Tibial nerve (tissue), 4 donors: ENCODE results near the gene NEMP2. TPM values are rescaled to one million over a fixed set of nuclear protein-coding genes. Genes with fewer than 3 reads are reported as not detected.

Experiments used
- DNase-seq, 2 donors: peaks; one replicate each; pipeline ENCODE4 v3.0.0-alpha.2; 2019; ENCODE audit warnings: low spot score in 2 of 2
- H3K27ac ChIP-seq, 4 donors: fragments of 200-600 bp; sonication (generic) in 3 of 4; one replicate each; pipeline ENCODE4 v1.5.1; 2017 to 2019; ENCODE audit warnings: mild to moderate bottlenecking in 1 of 4
- H3K27me3 ChIP-seq, 2 donors: fragments of 200-600 bp; sonication (generic) in 1 of 2; one replicate each; pipeline versions ENCODE4 v1.5.1 to v1.6.0; 2017 to 2019
- H3K36me3 ChIP-seq, 3 donors: fragments of 200-600 bp; sonication (generic); one replicate each; pipeline ENCODE4 v1.5.1; 2018 to 2019
- H3K4me1 ChIP-seq, 4 donors: fragments of 200-600 bp; sonication (generic) in 3 of 4; one replicate each; pipeline ENCODE4 v1.5.1; 2017 to 2019
- H3K4me3 ChIP-seq, 4 donors: fragments of 200-600 bp; sonication (generic) in 3 of 4; one replicate each; pipeline ENCODE4 v1.5.1; 2017 to 2019; ENCODE audit warnings: mild to moderate bottlenecking in 1 of 4, moderate library complexity in 1 of 4
- H3K9me3 ChIP-seq, 4 donors: fragments of 200-600 bp; sonication (generic) in 3 of 4; one replicate each; pipeline ENCODE4 v1.5.1; 2017 to 2019
- CTCF ChIP-seq, 5 experiments: fragments of 200-600 bp in 3 of 5; fragments of 450-650 bp in 2 of 5; sonication (generic) in 3 of 5; IDR thresholded peaks; one replicate each; pipeline ENCODE4 v1.5.1; 2016 to 2019; ENCODE audit warnings: antibody characterized with exemption in 5 of 5, mild to moderate bottlenecking in 3 of 5, moderate library complexity in 2 of 5
- EP300 ChIP-seq, 2 donors: sonication (generic); formaldehyde crosslinking; IDR thresholded peaks; one replicate each; pipeline ENCODE4 v1.6.1; 2017; ENCODE audit warnings: antibody characterized with exemption in 2 of 2, mild to moderate bottlenecking in 1 of 2
- POLR2A ChIP-seq, 2 donors: fragments of 450-650 bp; IDR thresholded peaks; one replicate each; pipeline ENCODE4 v1.6.1; 2017; ENCODE audit warnings: antibody characterized with exemption in 2 of 2, mild to moderate bottlenecking in 2 of 2, moderate library complexity in 2 of 2
- WGBS, 2 donors: methylation state at CpG; one replicate each; pipeline ENCODE4 v1.1.5; 2018; 5-methylcytosine and 5-hydroxymethylcytosine counted together
- total RNA-seq, 4 donors: library from RNA; depleted of rRNA; stranded (reverse); fragments of >200 nt; gene quantifications; one replicate each; pipeline ENCODE4 v1.1.0, GENCODE V29; 2016

The NEMP2 gene
- total RNA-seq, 4 donors from 2014 or later: 1.8 to 7.2 (median 3.1) TPM

- no peak overlapping the region for H3K27ac ChIP-seq
- no peak for TF ChIP-seq CTCF (IDR thresholded peaks at IDR 0.05)
- TF ChIP-seq EP300 (IDR thresholded peaks at IDR 0.05): no peak
- TF ChIP-seq POLR2A (IDR thresholded peaks at IDR 0.05): no peak
- no peaks in the 10 kb centered on the region for H3K9me3 ChIP-seq
- H3K27me3 ChIP-seq: no peaks in the 10 kb centered on the region
- peaks cover 0 to 4% (median 0%) of the 10 kb centered on the region in 4 donors for H3K4me1 ChIP-seq
- H3K36me3 ChIP-seq: no peaks in the 10 kb centered on the region
- no peak for DNase-seq
- no peak overlapping the region for H3K4me3 ChIP-seq
These were observed 13.4 kb upstream of the NEMP2 start for GRCh38 chr2:190547886-190548285.

- no peak for TF ChIP-seq CTCF (IDR thresholded peaks at IDR 0.05)
- no peak for TF ChIP-seq EP300 (IDR thresholded peaks at IDR 0.05)
- TF ChIP-seq POLR2A (IDR thresholded peaks at IDR 0.05): no peak
- no peak overlapping the region for H3K27ac ChIP-seq
- WGBS, 2 donors: 72 to 75% methylated on average over 3 of the region's 3 CpGs
- peaks cover 0 to 4% (median 0%) of the 10 kb centered on the region in 4 donors for H3K4me1 ChIP-seq
- H3K9me3 ChIP-seq: peaks cover 0 to 8% (median 3%) of the 10 kb centered on the region in 4 donors
- H3K4me3 ChIP-seq: no peak overlapping the region
- no peaks in the 10 kb centered on the region for H3K36me3 ChIP-seq
- DNase-seq: no peak
- H3K27me3 ChIP-seq: no peaks in the 10 kb centered on the region
These were observed 12.2 kb upstream of the NEMP2 start for GRCh38 chr2:190546734-190547133.

- no peak for DNase-seq
- 31 to 32% methylated on average over 5 of the region's 5 CpGs for WGBS, 2 donors
- Histone ChIP-seq H3K9me3 (peaks cover 0 to 17% (median 7%) of the 10 kb centered on the region in 4 donors), H3K27ac (peak overlapping the region in 3 of 4 donors; percentile 29 to 81 (median 74)), H3K27me3 (no peaks in the 10 kb centered on the region), H3K36me3 (no peaks in the 10 kb centered on the region), H3K4me3 (peak overlapping the region in 3 of 4 donors; percentile 1 to 33 (median 11)), H3K4me1 (peaks cover 0 to 4% (median 0%) of the 10 kb centered on the region in 4 donors)
- no peak for TF ChIP-seq CTCF (IDR thresholded peaks at IDR 0.05)
- TF ChIP-seq POLR2A (IDR thresholded peaks at IDR 0.05): no peak
- no peak for TF ChIP-seq EP300 (IDR thresholded peaks at IDR 0.05)
These were observed 11.2 kb upstream of the NEMP2 start for GRCh38 chr2:190545555-190546385.

GRCh38 chr2:190545093-190545492, 10.6 kb upstream of the NEMP2 start:
- peaks cover 0 to 24% (median 11%) of the 10 kb centered on the region in 4 donors for H3K9me3 ChIP-seq
- H3K4me1 ChIP-seq: peaks cover 0 to 4% (median 0%) of the 10 kb centered on the region in 4 donors
- H3K4me3 ChIP-seq: peak overlapping the region in 2 of 4 donors; percentile 11 to 33
- 22 to 24% methylated on average over 3 of the region's 3 CpGs for WGBS, 2 donors
- DNase-seq: no peak
- TF ChIP-seq CTCF (IDR thresholded peaks at IDR 0.05): no peak
- no peak for TF ChIP-seq POLR2A (IDR thresholded peaks at IDR 0.05)
- no peak for TF ChIP-seq EP300 (IDR thresholded peaks at IDR 0.05)
- peak overlapping the region in 2 of 4 donors; percentile 74 to 81 for H3K27ac ChIP-seq
- H3K36me3 ChIP-seq: peaks cover 0 to 6% (median 0%) of the 10 kb centered on the region in 3 donors
- no peaks in the 10 kb centered on the region for H3K27me3 ChIP-seq

- Histone ChIP-seq H3K27me3 (no peaks in the 10 kb centered on the region), H3K4me1 (peaks cover 0 to 5% (median 0%) of the 10 kb centered on the region in 4 donors), H3K27ac (no peak overlapping the region), H3K36me3 (peaks cover 0 to 6% (median 0%) of the 10 kb centered on the region in 3 donors), H3K9me3 (peaks cover 0 to 56% (median 19%) of the 10 kb centered on the region in 4 donors), H3K4me3 (no peak overlapping the region)
- TF ChIP-seq EP300 (IDR thresholded peaks at IDR 0.05): no peak
- TF ChIP-seq CTCF (IDR thresholded peaks at IDR 0.05): no peak
- TF ChIP-seq POLR2A (IDR thresholded peaks at IDR 0.05): no peak
- DNase-seq: no peak
- 89 to 96% methylated on average over 6 of the region's 6 CpGs for WGBS, 2 donors
These were observed 5.5 kb upstream of the NEMP2 start for GRCh38 chr2:190540048-190540447.
